GM04503 (cell line): ENCODE results near the gene ZDHHC1.
A peak's percentile ranks its signal among the peaks of the same experiment; 100 is the strongest.

ENCODE experiments used
- DNase-seq: peaks from one replicate; pipeline ENCODE4 v3.0.0-alpha.2; 2012; ENCODE audit warnings: low read depth

Gene ZDHHC1

DNA sequence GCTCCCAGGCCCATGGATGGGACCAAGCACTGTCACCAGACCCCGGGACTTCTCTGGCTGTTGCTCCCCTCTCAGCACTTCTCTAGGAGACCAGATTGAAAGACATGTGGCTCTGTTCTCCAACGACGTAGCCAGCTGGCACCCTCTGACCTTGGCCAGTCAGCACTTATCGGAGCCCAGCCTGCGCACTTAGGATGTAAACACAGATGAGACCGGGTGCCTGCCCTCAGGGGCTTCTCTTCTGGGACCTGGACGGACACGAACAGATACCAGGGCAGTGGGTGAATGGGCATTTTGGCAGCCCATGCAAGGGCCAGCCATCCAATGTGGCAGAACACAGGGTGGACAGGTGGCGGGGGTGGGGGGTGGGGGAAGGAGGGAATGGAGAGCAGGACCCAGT, 6.6 kb downstream of the ZDHHC1 start:
- DNase-seq, result no peak

DNA sequence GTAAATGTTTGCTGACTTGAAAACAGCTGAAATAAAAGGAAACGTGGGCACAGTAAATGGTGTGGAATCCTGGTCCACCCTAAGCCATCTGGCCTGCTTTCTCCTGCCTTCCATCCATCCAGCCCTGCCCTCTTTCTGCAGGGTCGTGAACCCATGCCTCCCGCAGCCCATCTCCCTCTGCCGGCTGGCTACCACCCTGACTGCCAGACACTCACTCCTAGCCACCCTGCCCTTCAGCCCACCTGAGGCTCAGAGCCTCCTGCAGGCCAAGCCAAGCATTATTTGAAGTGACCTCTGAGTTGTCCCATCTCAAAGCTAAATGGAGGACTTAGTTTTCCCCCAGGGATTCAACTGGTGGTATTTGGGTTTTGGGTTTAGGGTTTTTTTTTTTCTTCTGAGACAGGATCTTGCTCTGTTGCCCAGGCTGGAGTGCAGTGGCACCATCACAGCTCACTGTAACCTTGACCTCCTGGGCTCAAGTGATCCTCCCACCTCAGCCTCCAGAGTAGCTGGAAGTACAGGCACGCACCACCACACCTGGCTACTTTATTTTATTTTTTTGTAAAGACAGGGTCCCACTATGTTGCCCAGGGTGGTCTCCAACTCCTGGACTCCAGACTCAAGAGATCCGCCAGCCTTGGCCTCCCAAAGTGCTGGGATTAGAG, 8.4 kb downstream of the ZDHHC1 start:
- no peak for DNase-seq

DNA sequence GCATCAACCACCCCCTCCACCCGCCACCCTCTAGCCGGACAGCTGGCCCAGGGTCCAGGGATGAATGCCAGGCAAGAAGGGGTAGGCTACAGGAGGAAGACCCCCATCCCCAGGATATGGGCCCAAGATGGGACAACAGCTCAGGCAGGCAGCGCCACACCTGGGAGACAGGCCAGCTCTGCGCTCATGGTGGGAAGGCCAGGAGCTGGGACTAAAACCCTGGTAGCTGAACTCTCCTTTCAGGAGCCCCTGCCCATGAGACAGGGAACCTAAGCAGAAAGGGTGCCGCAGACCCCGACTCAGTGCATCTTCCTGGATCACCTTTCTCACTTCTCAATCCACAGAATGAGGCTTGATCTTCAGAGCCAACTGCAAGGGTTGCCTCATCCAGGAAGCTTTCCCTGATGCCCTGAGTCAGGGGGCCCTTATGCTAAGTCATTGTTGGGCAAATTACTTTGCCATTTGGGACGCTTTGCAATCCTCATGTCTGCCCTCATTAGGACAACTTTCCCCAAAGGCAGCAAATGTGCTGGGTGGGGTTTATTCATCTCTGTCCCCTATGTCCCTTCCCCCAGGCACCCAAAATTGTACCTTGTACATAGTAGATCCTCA, 9.0 kb downstream of the ZDHHC1 start:
- DNase-seq, result no peak

DNA sequence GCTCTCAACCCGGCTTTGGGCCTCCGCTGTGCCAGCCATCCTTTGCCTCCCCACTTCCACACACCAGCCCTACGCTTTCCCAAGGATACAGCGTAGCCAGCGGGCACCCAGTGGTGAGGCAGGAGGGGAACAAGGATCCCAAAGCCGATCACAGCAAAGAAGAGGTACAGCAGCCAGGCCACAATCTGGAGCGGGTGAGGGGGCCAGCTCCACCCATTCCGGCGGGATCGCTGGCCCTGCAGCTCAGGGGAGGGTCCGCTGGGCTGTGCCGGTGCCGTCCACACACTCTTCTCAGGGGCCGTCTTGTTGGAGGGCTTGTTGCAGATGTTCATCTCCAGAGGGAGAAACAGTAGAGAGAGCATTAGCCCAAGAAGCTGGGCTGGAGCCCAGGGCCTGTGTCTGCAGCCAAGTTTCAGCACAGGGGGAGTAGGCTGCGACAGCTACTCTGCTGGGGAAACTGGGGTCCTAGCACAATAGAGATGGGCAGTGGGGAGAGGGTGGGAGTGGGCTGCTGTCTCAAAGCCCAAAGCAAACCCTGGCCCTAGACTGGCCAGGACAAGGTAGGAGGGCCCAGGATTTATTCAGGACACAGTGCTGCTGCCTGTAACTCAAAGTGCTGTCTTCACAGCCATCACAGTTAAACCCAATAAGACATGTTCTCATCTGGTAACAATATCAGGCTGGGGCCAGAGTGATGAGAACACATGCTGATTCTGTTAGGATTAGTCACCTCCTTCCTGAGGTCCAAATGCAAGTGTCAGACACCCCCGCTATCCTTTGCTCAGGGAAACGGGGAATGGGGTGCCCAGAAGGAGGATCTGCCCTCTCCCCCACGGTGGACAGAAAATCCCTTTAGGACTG, 9.9 kb downstream of the ZDHHC1 start:
- DNase-seq, result peak; percentile 78

DNA sequence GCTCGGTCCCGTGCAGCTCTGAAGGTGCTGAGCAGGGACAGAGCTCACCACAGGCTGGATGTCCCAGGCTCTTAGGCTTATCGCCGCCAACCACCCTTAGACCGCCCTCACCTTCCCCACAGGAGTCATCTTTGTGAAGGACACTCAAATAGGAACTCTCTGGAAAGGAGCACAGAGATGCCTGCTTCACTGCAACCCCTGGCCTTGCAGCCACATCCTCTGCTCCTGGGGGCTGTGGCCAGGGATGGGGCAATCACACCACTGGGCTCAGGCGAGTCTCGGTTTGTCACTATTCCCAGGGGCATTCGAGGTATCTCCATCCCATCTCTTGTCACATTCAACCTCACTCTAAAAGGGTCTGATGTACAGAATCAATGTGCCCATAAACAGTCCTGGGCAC, 10.9 kb downstream of the ZDHHC1 start:
- no peak for DNase-seq

DNA sequence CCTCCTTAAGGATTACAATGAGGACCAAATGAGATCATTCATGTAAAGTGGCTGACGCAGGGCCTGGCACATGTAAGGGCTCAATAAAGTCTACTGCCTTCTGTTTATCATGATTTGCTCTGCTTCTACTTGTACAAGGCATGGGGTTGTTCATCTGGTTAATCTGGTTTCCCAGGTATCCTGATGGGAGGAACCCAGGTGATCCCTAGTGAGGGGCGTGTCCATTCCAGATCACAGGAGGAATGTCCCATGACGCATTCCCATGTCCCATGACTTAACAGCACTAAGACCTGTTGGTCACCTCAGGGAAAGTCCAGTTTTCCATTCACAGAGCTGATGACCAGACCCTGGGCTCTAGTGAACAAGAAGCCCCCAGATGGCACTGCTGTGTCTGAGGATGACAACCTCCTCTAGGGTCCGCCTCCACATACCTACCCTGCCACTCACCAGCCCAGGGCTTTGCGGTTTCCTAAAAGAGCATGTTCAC, 11.5 kb downstream of the ZDHHC1 start:
- no peak for DNase-seq

DNA sequence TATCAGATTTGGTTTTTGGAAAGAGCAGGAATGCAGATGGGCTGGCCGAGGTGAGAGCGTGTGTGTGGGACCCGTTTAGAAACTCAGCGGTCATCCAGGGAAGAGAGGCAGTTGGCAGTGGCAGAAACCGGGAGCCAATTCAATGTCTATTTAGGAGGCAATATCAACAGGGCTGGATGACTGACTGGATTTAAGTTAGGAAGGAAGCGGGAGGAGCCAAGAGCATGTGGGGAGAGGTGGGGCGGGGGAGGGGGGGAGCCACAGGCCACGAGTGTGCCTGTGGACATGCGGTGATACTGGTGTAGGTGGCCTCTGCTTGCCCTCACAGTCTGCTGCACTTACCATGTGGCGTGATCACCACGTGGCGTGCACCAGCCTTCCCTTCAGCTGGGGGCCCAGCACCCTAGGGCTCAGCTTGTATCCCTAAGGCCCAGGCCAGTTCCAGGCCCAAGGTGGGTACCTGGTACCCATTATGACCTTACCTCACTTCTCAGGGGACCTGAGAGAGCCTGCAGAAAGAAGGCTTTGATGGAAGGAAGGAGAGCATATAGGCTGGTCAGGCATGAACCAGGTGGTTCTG, 12.2 kb downstream of the ZDHHC1 start:
- DNase-seq, result no peak

DNA sequence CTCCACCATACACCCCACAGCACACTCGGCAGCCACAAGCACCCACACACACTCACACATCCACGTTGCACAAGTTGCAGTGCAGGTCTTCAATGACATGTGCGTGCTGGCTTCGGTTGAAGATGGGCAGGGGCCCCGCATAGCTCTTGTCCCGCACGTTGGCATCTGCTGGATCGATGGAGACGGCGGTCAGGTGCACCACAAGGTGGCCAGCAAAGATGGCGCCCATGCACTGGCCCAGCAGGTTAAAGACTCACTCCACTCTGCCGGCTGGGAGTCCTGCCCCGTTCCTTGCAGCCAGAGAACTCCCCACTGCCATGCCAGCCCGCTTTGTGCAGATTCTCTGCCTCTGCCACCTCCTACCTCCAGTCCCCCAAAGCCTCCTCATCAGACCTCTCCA, 15.4 kb downstream of the ZDHHC1 start:
- no peak for DNase-seq

DNA sequence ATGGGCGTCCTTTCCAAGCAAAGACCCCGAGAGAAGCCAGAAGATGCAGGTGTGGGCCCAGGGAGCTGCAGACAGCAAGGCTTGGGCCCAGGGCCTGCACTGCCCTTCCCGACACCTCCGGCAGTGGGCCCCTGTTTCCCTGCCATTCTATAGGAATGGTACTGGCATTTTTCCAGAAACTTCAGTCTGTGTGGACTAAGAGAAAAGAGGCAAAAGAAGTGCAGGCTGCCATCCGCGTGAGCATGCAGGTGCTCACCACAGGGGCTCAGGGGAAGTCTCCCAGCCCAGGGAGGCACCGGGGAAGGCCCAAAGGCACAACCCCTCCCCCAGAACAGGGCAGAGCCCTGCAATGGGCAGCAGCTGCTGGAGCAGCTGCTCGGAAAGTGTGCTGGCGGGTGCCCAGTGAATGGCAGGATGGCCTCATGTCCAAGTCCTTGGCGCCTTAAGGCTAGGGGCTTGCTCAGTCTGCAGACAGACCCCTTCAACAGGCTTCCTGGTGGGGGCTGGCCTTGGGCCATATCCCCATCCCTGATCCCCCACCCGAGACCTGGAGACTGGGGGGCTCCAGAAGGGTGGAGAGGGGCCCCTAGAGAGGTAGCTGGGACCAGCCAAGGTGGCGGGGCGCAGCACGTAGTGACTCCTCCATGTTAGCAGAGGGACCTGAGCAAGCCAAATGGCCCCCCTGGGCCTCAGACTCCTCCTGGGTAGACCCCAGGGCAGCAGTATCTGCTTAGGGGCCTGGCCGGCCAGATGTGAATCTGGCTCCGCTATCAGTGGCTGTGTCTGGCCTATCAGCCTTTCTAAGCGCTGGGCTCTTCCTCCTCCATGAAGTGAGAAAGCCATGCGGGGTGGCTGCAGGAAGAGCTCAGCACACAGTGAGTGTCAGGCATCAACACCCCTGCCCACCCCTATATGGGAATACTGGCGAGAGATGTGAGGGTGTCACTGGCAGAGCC, 16.2 kb downstream of the ZDHHC1 start:
- DNase-seq, result no peak

DNA sequence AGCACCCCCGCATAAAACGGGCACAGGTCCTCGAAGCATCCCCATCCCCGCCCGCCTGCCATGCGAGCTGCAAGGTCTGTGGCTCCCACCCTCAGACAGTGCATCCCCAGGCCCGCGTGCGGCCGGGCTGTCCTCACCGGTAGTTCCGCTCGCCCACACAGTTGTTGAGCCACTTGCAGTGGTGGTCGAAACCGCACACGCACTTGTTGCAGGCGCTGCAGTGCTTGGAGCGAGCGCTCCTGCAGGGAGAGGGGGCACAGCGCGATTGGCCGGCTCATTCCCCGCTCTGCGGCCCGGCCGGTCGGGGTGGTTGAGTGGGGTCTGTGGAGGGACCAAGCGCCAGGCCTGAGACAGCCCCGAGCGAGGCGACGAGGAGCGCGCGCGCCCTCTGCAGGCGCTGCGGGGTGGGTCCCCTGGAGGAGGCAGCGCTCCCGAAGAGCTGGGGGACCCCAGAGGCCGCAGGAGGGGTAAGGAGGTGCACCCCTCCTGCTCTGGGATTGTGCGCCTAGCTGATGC, 17.0 kb downstream of the ZDHHC1 start:
- DNase-seq, result no peak

DNA sequence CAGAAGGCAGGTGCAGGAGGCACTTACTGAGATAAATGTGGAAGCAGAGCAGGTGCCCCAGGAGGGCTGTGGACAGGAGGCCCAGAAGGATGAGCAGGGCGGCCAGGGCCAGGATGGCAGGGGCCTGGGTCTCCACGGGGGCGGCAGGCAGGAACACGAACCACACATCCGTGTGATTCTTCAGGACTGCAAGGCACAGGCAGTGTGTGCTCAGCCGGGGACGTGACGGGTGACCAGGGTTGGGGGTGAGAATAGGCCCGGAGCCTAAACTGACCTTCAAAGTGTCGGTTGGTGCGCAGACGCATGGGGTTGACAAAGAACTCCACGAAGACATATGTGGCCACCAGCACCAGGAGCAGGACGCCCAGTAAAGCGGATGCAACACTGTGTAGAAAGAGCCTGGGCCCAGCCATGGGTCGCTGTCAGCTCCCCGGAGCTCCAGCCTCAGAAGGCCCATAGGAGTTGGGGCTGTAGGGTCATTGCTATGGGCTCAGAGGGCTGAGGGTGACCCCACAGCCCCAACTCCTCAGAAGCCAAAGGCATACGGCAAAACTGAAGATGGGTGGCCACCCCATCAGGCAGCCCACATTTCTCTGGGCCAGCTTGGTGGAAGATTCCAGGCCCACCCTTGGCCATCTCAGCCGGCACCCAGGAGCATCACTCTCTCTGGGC, 17.6 kb downstream of the ZDHHC1 start:
- no peak for DNase-seq

DNA sequence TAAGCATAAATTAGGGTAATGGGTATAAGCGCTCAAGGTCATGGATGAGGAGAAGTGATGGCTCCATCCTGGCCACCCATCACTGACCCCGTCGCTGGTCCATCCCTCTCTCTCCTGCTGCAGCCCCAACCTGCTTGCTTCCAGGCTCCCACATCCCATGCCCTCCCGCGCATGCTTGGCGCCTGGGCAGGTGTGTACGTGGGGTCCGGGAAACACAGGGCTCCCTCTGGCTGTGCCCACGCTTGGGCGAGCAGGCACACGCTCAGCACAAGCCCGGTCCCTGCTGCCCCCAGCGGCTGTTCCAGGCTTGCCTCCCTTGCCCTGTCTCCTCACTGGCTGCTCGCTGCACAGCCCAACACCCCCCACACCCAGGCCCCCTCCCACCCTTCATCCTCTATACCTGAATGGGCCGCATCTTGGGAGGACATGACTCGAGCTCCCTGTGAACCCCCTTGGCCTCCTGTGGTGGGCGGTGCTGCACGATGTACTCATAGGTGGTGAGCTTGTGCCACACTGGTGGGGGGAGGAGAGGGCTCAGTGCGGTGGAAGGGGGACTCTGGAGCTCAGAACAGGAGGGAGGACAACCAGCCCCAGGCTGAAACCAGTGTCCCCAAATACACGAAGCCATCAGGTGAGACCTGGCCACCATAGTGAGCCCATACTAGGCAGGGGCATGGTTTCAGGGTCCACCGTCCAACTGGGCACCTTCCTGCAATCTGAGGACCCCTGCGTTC, 18.3 kb downstream of the ZDHHC1 start:
- no peak for DNase-seq

DNA sequence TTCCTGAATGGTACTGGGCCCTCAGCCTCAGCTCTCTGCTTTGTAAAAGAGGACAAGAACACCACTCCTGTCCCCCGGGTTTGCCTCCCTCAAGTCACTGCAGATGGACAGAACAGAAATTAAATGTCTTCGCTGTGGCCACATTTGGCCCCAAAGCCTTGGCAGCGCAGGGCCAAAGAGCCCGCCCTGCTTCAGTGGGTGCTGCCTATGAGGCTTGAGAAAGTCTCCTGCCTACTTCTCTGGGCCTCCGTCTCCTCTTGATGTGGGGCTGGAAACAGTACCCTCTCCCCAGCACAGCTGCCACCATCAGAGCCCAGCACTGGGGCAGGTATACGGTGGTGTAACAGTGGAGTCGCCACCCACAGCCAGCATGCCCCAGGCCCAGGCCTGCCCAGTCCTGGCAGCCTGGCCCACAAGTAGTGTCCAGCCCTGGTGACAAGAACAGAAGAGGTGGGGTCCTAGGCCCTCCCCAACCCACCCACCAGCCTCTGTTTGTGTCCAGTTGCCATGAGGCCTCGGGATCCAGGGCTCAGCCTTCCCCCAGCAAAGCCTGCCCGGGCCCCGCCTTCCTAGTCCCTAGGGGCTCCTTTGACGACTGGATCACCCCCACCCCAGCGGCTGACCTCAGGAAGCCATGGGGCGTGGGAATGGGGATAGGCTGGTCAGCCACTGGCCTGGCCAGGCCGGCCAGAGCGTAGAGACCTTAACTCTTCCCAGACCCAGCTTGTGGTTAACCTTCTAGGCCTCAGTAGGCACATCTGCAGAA, 19.1 kb downstream of the ZDHHC1 start:
- no peak for DNase-seq

DNA sequence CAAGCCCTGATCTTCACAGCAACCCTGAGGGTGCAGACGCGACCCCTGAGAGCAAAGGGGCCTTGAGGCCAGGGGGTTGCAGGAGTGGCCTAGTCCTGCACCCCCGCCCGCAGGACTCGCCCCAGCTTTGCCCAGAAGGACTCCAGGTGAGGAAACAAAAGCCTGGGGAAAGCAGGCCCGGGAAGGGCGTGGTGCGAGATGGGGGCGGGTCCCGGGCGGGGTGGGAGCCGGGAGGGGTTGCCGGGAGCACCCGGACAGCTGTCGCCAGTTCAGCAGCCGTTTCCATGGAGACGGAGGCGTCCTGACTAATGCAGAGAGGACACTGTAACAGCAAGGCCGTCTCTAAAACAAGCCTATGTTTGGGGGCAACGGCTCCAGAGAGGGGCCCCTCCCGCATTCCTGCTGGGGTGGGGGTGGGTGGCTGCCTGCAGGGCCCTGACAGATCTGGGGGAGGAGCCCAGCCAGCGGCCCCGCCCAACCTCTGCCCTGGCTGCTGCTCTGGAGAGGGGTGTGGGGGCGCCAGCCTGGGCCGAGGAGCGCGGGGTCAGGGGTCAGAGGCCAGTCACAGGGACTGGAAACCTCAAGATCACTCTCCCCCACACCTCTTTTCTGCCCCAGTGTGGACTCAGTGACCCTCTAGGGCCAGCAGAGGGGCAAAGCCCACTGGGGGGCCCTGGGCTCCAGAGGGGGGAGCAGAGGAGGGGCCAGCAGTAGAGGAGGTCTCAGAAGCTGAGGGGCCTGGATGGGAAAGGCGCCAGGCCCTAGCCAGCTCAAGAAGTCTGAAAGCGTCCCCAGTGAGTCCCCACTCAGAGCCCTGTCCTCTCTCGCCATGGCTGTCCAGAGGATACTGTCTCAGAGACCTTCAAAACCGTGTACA, 19.9 kb downstream of the ZDHHC1 start:
- peak; percentile 50 for DNase-seq

DNA sequence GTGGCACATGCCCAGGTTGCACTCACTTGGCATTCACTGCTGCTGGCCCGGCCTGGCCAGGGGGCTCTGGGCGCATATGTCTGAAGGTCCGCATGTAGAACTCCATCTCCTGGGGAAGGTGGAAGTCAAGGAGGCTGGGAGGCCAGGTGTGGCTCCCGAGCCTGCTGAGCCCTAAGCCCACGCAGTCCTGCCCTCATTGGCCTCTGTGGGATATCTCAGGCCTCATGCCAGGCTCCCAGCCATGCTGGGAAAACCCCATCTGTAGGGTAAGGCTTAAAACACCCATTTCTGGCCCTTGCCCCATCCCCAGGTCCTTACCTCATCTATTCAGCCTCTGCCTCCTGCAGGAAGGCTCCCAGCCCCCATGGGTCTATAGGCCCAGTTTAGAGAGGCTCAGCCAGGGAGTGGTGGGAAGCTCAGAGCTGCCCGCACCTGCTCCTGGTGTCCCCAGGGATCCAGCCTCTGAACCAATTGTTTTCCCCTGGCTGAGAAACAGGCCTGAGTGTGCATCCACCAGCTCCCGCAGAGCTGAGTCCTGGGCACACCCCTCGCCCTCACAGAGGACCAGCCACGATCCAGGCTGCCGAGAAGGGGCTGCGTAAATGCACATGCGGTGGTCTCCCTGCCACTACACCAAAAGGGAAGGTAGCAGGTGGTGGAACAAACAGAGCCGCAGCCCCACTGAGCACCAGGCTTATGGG, 20.7 kb downstream of the ZDHHC1 start:
- no peak for DNase-seq

DNA sequence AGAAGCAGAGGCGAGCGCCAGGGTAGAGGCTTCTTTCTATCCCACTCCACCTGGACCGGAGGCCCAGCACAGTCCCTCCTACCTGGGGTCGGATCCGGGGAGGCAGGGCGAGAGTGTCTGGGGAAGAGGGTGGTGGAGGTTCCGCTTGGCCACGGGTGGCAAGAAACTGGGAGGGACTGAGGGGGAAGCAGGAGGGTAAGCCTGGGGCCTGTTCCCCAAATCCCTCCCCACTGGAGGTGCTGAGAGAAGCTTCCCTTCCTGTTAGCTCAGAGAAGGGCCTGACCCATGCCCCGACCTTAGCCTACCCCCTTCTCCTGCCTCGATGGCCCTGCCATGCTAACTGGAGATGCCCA, 21.2 kb downstream of the ZDHHC1 start:
- DNase-seq, result no peak
